Neural cell (in vitro differentiated cells): Measurements from ENCODE around the gene ACTR3C.

Experiments
- CTCF ChIP-seq: fragments of 450-650 bp; IDR thresholded peaks from 2 replicates; pipeline ENCODE4 v1.5.1; 2014; ENCODE audit warnings: antibody characterized with exemption, mild to moderate bottlenecking, moderate library complexity; ENCODE audit not compliant: poor library complexity, severe bottlenecking
- EP300 ChIP-seq: fragments of 450-650 bp; conservative IDR thresholded peaks from 2 replicates; pipeline ENCODE4 v1.6.1; 2014; ENCODE audit warnings: antibody characterized with exemption, mild to moderate bottlenecking, moderate library complexity; ENCODE audit not compliant: poor library complexity, severe bottlenecking
- REST ChIP-seq: IDR thresholded peaks from 2 replicates; pipeline ENCODE4 v1.6.1; 2012; ENCODE audit warnings: borderline replicate concordance

- TF ChIP-seq CTCF: no peak
- no peak for TF ChIP-seq EP300
- no peak for TF ChIP-seq REST
These were observed 9.7 kb upstream of the ACTR3C start for GRCh38 chr7:150332852-150333635.
